Right lobe of liver (tissue), 4 donors: ENCODE measurements around the gene AWAT2.

Source experiments
- POLR2A ChIP-seq: fragments of 450-650 bp; IDR thresholded peaks from one replicate; pipeline ENCODE4 v1.6.1; 2017; ENCODE audit warnings: antibody characterized with exemption, mild to moderate bottlenecking
- TF ChIP-seq, protein P1 (sequence below), 4 donors: fragments of 200-600 bp in 3 of 4; fragments of 450-650 bp in 1 of 4; IDR thresholded peaks; one replicate each; pipeline versions ENCODE4 v1.5.1 to v1.8.0; 2016 to 2022; ENCODE audit warnings: antibody characterized with exemption in 4 of 4, mild to moderate bottlenecking in 2 of 4
- donor health status: DM: no; HTN: no; CAD: no.
- donor health status: DM: no; HTN: no; CAD: no.
- donor health status: DM: no; HTN: yes; CAD: no.

DNA sequence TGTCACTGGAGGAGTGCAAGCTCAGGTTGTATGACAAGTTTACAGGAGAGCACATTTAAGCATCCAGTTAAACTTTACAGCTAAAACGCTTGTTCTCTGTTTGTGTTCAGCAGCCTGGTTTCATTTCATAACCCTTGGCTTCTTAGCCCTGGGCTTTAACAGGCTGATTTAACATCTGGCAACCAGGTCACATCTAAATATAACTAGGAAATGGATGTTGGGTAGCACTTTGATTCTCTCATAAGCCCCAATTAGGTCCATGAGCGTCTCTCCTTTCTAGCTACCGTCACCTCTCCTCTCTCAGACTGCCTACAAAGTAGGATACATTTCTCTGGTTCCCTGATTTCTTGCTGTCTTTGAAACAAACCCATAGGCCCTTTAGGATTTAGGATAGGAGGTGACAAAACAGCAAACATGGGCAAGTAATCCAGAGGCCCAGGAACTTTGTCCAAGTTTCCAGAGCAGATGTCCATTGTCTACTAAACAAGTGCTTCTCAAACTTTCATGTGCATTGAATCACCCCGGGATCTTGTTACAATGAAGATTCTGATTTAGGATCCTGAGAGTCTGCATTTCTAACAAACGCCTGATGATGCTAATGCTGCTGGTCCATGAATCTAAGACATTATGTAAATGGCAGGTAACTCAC, 35.0 kb upstream of the AWAT2 start:
- no peak for TF ChIP-seq POLR2A
- TF ChIP-seq, protein P1, sequence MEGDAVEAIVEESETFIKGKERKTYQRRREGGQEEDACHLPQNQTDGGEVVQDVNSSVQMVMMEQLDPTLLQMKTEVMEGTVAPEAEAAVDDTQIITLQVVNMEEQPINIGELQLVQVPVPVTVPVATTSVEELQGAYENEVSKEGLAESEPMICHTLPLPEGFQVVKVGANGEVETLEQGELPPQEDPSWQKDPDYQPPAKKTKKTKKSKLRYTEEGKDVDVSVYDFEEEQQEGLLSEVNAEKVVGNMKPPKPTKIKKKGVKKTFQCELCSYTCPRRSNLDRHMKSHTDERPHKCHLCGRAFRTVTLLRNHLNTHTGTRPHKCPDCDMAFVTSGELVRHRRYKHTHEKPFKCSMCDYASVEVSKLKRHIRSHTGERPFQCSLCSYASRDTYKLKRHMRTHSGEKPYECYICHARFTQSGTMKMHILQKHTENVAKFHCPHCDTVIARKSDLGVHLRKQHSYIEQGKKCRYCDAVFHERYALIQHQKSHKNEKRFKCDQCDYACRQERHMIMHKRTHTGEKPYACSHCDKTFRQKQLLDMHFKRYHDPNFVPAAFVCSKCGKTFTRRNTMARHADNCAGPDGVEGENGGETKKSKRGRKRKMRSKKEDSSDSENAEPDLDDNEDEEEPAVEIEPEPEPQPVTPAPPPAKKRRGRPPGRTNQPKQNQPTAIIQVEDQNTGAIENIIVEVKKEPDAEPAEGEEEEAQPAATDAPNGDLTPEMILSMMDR (IDR thresholded peaks at IDR 0.05) = no peak
